PFSK-1 (cell line): ENCODE results near the gene LRMDA.

Experiments
- REST ChIP-seq, 2 experiments: IDR thresholded peaks; 2 replicates each; pipeline versions ENCODE4 v1.6.1 to v1.8.0; 2011 to 2012; ENCODE audit warnings: low read depth in 2 of 2, low read length in 2 of 2, control low read depth in 1 of 2, inconsistent platforms in 1 of 2, mild to moderate bottlenecking in 1 of 2, moderate library complexity in 1 of 2; ENCODE audit not compliant: insufficient read depth in 1 of 2
- SIN3A ChIP-seq: IDR thresholded peaks from 2 replicates; pipeline ENCODE4 v1.6.1; 2012; ENCODE audit warnings: mild to moderate bottlenecking, low read length, moderate library complexity, borderline replicate concordance; ENCODE audit not compliant: insufficient read depth
- TAF1 ChIP-seq: IDR thresholded peaks from 2 replicates; pipeline ENCODE4 v1.6.1; 2012; ENCODE audit warnings: low read length, control low read depth, borderline replicate concordance; ENCODE audit not compliant: insufficient read depth

- TF ChIP-seq REST (IDR thresholded peaks at IDR 0.05; ENCODE audit: insufficient read depth in 1 of 2, low read depth in 2 of 2, low read length in 2 of 2) (no peak), TAF1 (no peak), SIN3A (no peak)
Measured at GRCh38 chr10:76009531-76009930, 578.1 kb downstream of the LRMDA start.
